NCI-H2107 treated with DMSO at 0.1 percent for 48 hours (cell line): ENCODE measurements around the gene PPP6R3.

ENCODE experiments used
- DNase-seq: peaks from one replicate; lab custom pipeline; 2025; ENCODE audit not compliant: unreplicated experiment; lab: John Stamatoyannopoulos, UW

Gene PPP6R3

DNA sequence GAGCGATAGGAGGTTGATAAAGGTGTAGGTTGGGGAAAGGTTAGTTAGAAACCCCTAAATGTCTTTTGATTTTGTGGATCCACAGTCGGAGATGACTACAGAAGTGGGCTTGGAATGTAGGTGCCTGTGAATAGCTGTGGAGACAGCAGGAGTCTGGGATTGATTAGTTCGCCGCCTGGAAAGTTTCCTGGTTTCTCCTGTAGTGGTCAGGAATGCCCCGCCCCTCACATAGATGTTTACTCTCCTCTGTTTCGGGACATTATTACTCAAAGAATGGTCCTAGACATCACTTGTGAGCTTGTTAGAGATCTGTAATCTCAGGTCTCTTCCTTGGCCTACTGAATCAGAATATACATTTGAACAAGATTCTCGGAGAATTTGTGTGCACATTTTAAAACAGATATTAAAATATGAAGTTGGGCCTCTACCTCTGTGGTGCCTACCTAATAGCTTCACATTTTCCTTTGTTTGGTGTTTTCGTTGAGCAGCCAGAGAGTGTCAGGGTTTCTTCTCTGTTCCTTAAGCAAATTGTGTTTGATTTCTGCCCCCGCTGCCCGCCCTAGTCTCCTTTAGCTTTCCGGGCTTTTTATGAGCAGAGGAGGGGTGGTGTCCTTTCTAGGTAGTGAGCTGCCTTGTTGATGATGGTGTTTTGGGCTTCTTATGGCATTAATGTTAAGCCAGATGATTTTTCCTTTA is 89.4 kb downstream of the PPP6R3 start:
- DNase-seq: no peak

DNA sequence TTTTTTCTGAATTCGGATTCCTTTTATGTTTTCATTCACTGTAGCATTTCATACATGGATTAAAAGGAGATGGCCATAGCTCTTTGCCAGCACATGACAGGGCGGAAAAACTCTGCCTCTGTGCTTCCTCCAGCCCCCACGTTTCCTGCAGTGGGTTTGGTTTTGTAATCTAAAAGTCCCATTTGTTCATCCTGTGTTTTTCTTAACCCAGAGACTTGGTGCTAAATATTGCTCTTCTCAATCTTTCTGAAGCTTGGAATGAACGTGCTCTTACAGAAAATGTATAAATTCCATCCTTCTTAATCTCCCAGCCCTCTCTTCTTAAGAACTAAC is 89.9 kb downstream of the PPP6R3 start:
- no peak for DNase-seq

DNA sequence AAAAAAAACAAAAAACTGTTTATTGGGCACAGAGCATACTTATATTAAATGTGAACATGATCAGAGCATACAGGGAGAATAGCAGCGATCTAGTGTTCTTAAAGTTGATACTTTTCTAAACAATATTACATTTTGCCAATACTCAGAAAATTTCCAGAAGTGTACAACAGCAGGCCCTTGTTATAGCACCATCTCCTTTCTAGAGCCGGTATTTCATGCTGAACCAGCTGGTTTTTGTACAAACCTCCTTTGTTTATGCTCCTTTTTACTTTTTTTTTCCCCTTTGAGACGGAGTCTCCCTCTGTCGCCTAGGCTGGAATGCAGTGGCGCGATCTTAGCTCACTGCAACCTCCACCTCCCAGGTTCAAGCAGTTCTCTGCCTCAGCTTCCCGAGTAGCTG is 90.7 kb downstream of the PPP6R3 start:
- no peak for DNase-seq

DNA sequence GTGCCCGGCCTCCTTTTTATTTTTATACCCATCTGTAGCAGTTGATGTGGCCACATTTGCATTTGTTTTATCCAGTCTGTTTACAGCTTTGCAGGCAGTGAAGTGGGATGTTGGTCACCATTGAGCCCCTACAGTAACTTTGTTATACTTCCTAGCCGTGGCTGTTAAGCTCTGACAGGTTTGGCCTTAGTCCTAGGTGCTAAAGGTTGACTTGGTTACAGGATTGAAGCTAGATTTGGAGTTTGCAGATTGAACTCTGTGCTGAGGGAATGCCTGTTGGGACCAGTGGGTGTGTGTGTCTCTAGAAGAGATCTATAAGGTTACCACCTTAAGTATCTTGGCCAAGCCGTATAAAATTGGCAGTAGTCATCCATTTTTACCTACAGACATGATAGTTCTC is 91.2 kb downstream of the PPP6R3 start:
- DNase-seq: no peak

DNA sequence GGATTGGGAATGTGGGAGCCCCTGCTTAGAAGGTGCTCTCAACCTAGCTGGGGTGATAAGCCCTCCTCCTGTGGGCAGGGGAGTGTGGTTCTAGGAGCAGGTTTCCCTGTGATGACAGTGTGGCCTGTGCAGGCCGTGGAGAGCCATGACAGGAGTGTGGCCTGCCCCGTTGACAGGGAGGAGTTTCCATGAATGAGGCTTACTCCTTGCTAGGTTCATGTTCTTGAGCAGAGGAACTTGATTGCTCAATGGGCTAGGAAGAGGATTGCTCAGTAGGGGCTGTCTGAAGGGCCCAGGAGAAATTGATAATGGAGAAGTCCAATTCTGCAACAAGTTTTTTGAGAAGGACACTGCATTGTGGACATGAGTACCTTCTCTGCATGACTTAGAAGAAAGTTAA is 92.0 kb downstream of the PPP6R3 start:
- no peak for DNase-seq

DNA sequence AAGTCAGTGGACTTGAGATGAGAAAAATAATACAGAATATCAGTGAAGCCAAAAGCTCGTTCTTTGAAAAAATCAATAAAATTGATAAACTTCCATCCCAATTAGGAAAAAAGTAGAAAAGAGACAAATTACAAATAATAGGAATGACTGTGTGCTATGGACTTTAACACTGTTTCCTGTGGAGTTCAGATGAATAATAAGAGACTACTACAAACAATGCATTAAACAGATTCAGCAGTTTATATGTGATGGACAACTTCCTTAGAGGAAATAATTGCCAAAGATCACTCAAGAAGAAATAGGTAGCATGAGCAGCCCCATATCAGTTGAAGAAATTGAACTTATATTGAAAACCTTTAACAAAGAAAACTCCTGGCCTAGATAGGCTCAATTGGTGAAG is 99.7 kb downstream of the PPP6R3 start:
- DNase-seq: no peak

DNA sequence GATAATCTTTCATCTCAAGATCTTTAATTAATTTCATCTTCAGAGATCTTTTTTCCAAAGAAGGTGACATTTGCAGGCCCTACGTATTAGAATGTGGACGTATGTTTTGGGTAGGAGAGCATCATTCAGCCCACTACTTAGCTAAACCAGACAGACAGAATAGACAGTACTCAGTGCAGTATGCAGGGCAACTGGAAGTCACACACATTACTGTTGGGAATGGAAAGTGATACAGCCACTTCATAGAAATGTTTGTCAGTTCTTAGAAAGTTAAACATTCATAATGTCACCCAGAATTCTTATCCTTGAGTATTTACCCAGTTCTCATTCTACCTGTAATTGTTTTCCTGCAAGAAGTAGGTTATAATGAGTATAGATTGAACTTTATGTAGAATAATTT is 102.9 kb downstream of the PPP6R3 start:
- DNase-seq: no peak

DNA sequence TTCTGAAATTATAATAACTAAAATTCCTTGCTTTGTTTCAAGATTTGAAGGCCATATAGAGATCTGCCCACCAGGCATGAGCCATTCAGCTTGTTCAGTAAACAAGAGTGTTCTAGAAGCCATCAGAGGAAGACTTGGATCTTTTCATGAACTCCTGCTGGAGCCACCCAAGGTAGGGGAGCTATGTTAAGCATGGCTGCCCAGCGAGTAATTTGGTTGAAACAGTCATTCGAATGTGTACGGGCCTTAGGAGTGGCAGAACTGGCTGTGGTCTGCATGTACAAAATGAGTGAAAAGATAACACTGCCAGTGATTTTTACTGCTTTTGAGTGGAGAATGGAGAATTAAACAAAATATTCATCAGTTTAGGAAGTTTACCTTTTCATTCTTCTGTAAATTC is 103.7 kb downstream of the PPP6R3 start:
- DNase-seq: no peak

DNA sequence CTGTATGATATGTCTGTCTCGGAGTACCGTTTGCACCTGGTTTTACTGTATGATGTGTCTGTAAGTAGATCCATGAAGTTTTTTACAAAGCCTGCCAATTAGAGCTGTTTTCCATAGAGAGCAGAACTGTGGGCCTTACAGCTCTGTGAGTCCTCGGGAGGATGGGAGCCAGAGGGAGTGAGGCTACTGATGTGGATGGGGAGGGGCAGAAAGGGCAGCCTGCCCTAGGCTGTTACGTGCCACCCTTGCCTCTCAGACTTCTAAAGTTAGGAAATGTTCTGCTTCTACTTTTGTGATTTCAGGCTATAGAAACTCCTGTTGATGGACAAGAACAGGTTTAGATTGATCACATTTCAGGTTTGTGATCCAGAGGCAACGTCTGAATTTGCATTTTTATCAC is 105.2 kb downstream of the PPP6R3 start:
- no peak for DNase-seq

DNA sequence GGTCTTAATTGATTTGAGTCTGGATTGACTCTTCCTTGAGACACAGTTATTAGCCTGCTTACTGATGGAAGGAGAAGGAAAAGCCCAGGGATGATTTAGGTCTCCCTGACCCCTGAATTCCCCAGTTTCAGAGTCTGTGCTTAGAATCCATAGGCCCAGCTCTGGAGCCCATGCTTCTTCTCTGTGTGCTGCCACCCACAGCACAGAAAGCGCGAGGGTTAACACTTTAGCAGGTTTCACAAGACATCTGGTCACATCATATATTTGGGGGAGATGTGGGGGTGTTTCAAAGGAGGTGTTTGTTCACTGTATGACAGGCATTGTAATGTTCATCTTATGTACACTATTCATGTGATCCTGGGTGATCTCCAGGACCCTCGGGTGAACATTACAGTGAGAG is 107.0 kb downstream of the PPP6R3 start:
- DNase-seq: no peak

DNA sequence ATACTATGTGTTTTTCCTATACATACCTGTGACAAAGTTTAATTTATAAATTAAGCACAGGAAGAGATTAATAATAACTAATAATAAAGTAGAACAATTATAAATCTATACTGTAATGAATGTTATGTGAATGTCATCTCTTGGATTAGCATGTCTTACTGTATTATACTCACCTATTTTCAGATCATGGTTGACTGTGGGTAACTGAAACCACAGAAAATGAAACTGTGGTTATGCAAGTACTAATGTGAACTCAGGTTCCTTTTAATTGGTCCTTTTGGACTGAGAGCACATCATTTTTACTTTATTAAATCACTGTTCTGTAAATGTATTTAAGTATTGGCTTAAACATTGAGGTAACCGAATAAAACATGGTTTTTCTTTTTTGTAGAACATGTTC is 108.8 kb downstream of the PPP6R3 start:
- no peak for DNase-seq

DNA sequence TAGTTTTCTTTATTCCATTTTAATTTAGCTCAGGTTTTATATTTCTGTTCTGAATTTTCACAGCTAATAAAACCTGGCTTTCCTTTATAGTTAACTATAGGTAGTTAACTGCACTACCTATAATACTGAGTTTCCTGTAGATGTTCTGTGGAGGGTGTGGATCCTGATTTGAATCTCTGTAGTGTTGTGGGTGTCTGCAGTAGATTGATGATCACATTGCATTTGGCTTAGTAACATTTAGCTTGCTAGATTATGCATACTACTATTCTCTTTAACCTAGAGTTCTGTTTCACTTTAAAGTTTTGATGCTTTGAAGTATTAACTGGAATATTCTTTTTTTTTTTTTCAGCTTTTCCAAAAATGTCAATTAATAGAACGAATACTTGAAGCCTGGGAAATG is 110.1 kb downstream of the PPP6R3 start:
- no peak for DNase-seq

DNA sequence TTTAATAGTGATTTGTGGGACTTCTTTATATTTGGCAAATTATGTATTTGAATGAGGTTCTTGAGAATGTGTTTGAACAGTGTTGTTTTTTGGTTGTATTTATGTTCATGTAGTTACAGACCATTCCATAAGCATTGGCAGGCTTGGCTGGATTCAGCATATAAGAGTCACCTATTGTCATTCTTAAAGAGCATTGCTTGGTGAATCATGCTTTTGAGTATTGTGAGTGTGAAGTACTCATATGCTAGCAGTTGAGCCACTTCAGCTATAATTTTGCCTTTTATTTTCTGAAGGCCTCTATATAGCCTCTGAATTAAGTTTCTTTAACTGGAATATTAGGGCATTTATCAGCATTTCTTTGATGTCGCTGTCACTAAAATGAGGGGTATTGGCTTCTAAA is 113.8 kb downstream of the PPP6R3 start:
- no peak for DNase-seq

DNA sequence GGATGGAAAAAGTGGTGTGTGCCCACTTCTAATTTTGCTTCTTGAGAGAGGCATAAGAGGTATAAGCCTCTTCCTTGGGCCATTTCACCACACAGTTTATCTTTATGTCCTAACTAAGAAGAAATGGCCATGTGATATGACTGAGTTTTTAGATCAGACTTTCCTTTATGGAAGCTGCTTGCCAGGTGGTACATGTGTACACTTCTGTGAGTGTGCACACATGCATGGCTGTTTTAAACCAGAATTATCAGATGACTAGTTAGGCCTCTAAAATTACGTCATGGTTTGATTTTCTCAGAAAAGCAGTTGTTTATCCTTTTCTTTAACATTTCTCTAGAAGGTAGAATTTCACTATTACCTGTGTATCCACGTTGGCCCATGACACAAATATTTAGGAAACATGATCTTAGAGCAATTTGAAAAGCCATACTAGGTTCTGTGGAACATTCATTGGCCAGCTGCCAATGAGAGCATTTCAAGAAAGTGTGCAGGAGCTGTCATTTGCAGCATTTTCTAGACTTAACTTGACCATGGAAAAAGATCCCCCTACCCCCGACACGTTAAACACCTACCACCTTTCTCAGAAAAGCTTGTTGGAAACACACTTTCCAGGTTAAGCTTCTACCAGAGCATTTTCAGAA is 114.6 kb downstream of the PPP6R3 start:
- no peak for DNase-seq

DNA sequence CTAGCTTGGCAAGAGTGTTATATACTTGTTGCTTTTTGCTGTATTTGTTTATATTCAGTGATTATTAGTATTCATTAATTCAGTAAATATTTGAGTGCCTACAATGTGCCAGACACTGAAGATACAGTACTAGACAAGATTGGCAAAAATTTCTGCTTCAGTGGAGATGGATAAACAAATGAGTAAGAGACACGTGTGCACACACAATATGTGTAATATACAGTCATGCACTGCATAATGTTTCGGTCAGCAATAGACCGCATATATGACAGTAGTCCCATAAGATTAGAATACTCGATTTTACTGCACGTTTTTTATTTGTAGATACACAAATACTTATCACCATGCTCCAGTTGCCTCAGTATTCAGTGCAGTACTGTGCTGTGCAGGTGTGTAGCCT is 118.9 kb downstream of the PPP6R3 start:
- DNase-seq: no peak

DNA sequence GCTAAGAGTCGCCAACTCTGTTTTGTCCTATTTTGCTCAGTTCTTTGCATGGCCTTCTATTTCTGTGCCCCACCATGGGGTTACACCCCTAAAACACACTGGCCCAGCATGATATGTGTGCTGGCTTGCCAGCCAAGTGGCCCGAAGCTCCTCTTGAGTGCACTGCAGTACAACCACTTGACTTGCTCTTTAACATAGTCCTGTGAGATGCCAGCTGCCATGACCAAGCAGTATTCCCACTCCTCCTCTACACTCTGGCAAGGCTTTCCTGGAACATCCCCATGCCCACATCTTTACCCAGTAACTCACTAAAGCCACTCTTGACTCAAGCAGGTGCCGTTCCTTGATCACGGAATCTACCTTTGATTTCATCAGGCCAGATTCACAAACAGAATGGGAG is 120.9 kb downstream of the PPP6R3 start:
- no peak for DNase-seq

DNA sequence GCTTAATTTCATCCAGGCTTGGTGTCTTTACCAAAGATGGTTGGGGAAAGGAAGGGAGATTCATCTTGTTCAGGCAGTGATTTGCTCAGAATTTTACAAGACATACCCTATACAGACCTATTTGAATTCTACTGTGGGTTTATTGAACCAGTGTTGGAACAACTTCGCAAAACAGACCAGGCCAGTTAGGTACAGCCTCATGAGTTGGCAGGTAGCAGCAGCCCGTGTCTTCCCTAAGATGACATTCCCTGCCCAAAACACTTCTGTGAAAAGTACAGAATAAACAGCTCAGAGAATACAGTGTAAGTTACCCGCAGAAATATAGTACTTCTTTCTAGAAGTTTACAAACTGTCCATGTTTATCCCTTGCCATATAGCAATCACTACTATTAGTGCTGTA is 121.3 kb downstream of the PPP6R3 start:
- DNase-seq: no peak

DNA sequence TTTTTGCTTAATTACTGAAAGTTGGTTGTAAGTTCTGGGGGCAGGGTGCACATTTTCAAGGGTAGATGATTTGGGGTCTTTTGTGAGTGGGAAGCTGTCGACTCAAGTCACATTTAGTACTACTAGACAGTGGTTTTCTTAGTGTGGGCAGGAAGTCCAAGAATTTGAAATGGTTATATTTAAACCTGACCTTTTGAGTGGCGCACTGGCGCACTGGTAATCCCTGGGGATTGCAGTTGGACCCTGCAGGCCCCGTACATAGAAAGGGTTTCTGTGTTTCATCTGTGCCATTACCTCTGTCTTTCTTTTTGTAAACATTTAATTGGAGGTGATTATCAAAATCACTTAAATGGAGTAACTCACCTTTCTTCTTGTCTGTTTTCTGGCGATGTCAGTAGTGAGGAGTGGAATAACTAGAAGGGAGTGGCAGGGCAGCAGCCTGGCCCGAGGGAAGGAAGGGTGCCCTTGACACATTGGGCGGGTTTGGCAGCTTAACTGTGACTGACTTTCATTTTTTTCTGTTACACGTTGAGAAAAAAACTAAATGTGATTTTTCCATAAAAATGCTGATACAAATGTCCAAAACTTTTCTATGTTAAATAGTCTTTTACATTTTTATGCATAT is 122.0 kb downstream of the PPP6R3 start:
- DNase-seq: no peak

DNA sequence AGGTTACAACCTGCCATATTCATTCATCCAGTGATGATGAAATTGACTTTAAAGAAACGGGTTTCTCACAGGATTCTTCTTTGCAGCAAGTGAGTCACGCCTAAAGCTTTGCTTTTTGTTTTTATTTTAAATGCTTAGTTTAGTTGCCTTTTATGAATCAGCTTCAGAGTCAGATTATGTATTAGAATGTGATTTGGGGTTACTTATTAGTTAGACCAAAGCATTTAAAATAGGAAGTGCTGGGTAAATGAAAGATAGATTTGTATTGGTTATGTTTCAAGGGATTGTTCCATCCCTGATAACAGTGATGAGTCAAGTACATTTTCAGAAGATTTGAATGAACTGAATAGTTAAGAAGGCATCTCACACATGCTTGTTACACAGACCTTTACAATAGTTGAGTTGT is 122.5 kb downstream of the PPP6R3 start:
- no peak for DNase-seq

DNA sequence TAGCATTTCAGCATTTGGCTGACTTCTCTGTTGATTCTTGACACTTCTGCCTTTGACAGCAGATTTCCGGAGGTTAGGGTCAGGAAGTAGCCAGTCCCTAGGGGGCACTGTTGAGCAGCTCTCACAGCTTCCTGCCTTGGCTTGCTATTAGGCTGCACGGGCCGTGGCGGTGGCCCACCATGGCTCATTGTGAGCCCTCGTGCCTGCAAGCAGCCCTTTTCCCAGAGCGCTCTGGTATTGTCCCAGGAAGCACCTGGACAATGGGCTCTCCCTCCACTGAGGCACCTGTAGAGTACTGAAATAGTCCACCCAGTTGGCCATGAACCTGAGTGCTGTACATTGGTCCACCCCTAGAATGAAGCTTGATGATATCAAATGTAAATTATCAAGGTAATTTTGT is 123.5 kb downstream of the PPP6R3 start:
- DNase-seq: no peak

DNA sequence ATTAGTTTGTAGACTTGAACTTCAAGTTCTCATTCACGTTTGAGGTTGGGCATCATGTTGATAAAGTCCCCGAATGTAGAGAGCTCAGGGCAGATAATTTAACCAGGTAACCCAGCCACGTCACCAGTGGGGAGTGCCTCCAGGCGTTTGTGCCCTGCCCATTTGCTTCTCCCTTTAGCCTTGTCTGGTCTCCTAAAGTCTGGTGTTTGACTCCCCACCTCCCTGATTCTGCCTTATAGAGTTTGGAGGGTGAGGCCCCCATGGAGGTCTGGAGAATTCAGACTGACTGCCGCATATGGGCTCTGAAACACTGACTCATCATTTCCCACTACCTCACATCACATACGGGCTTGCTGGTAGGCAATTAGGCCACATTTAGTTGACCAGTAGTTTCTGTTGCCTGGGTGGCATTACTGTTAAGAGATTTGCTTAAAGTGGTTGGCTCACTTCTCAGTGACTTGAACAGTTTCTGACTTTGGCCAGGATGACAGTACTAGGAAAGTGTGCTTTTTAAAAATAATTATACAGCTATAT is 124.5 kb downstream of the PPP6R3 start:
- DNase-seq: no peak

DNA sequence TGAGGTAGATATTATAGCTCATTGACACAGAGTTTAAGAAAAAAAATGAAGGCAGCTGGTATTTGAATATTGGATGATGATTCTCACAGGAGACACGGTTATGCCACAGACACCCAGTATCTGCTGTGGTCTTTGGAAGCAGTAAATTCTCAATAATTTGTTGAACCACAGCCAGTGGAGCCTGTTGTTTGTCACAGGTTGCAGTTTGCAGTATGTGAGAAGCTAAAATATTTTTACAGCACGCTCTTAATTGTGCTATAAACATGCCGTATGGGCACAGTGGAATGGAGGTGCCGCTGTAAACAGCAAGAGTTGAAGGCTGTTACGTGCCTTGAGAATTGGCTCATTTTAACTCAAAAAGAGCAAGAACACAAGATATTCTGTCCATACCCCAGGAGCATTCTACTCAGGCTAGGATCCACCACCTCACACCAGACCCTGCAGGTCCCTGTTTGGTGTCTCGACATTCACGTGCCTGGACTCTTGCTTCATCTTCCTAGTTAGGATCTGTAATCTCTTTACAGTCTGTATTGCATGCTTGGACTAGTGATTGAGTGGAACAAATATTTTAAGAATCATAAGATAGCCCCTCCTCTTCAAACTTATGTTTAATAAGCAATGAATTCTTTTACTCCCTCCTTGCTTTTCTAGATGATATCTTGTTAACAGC is 129.1 kb downstream of the PPP6R3 start:
- DNase-seq: no peak
